ENCODE measurements around the gene TTLL4.

Gene TTLL4, protein sequence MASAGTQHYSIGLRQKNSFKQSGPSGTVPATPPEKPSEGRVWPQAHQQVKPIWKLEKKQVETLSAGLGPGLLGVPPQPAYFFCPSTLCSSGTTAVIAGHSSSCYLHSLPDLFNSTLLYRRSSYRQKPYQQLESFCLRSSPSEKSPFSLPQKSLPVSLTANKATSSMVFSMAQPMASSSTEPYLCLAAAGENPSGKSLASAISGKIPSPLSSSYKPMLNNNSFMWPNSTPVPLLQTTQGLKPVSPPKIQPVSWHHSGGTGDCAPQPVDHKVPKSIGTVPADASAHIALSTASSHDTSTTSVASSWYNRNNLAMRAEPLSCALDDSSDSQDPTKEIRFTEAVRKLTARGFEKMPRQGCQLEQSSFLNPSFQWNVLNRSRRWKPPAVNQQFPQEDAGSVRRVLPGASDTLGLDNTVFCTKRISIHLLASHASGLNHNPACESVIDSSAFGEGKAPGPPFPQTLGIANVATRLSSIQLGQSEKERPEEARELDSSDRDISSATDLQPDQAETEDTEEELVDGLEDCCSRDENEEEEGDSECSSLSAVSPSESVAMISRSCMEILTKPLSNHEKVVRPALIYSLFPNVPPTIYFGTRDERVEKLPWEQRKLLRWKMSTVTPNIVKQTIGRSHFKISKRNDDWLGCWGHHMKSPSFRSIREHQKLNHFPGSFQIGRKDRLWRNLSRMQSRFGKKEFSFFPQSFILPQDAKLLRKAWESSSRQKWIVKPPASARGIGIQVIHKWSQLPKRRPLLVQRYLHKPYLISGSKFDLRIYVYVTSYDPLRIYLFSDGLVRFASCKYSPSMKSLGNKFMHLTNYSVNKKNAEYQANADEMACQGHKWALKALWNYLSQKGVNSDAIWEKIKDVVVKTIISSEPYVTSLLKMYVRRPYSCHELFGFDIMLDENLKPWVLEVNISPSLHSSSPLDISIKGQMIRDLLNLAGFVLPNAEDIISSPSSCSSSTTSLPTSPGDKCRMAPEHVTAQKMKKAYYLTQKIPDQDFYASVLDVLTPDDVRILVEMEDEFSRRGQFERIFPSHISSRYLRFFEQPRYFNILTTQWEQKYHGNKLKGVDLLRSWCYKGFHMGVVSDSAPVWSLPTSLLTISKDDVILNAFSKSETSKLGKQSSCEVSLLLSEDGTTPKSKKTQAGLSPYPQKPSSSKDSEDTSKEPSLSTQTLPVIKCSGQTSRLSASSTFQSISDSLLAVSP

DNA sequence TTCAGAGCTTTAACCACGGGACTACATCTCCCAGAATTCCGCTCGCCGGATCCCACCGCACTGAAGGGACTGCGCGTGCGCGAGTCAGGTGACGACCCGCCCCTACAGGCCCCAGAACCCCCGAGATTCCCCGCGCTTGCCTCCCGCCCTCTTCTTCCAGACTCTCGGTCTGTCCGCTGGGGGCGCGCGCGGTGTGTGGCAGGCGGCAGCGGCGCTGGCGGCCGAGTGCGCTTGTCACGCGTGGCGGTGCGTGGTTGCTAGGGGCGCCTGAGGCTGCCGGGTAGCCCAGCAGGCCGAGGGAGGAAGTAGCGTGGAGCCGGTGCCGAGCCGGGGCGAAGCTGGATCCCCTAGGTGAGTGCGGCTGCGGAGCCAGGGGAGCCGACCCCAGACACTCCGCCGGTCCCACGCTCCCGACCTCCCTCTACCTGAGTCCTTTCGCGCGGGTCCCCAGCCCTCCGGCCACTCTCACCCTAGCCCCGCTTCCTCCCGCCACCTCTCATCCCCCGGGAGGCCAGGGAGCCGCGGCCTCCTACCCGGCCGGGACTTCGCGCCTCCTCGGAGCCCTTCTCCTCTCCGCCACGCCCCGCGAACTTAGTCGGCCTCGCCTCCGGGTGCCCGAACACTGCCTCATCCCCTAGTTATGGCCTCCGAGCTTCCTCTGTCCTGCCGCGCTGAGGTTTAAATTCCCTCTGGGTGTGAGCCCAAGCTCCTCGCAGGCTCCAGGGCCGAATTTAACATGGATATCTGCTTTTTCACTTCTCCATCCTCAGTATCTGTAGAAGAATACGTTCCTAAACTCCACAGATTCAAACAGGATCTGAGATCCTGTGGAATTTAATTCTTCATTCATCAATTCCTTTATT lies at the start of gene TTLL4:
Gene TTLL4, plus strand, starts transcription at position 149 of the 863 bp plus-strand sequence. CDS start 26,842 bp downstream, outside the sequence.
- peak; percentile 95 for DNase-seq (ENCODE audit: low read depth)

DNA sequence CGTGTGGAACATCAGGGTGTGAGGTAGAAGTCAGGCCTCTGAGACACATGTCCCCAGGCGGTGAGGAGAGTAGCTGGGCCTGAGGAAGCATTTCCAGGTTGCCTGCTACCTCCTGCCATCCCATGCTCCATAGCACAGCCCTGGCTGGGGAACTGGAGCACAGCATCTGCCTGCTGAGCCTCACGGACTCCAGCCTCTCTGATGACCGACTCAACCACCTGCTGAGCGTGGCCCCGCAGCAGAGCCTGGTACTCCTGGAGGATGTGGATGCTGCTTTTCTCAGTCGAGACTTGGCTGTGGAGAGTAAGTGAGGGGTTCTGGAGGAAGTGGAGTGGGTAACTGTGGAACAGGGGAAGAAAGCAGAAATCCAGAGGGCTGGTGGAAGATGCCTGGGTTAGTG lies 48.3 kb upstream of the TTLL4 start:
- no peak for DNase-seq (ENCODE audit: low read depth)

DNA sequence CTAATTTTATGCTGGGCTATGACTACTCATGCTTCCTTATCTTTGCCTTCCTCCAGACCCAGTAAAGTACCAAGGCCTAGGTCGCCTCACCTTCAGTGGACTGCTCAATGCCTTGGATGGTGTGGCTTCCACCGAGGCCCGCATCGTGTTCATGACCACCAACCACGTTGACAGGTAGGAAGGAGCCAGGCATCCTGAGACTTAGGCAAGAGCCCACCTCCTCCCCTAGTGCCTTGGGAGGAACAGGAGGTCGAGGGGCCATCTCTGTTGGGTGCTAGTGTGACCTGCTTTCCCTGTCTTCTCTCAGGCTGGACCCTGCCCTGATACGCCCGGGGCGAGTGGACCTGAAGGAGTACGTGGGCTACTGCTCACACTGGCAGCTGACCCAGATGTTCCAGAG lies 47.8 kb upstream of the TTLL4 start:
- DNase-seq (ENCODE audit: low read depth): no peak

DNA sequence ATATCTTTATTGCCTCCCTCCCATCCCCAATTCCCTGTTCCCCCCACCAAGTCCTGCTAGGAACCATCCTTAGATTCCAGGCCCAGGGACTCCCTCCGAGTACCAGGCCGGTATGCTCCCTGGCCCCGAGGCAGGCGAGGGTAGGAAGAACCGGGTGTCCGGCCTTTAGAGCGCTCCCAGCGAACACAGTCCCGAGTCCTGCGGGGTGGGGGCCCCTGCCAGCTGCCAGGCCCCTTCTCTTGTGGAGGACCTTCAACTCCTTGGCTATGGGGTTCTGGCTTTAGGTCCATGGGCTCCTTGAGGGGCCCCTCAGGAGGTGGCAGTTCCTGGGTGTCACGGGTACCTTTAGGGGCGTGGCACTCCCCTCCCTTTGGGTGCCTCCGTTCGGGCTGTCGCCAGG lies 46.7 kb upstream of the TTLL4 start:
- DNase-seq (ENCODE audit: low read depth): no peak

DNA sequence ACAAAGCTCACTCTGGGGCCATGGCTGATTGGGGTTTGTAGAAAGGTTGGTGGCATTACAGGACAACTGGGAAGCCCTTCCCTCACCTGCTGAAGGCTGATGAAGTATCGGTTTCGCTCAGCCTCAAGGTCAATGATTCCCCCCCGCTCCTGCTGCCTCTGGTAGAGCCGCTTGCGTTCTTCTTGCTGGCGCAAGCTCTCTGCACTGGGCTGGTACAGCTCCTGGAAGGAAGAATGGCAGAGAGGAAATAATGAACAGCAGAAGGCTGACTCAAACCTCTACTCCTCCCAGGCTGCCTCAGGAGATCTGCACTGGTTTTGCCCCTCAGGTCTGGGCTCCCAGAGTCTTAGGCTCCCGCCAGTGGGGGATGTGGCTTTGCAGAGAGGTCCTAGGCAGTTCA lies 46.0 kb upstream of the TTLL4 start:
- DNase-seq (ENCODE audit: low read depth): no peak

DNA sequence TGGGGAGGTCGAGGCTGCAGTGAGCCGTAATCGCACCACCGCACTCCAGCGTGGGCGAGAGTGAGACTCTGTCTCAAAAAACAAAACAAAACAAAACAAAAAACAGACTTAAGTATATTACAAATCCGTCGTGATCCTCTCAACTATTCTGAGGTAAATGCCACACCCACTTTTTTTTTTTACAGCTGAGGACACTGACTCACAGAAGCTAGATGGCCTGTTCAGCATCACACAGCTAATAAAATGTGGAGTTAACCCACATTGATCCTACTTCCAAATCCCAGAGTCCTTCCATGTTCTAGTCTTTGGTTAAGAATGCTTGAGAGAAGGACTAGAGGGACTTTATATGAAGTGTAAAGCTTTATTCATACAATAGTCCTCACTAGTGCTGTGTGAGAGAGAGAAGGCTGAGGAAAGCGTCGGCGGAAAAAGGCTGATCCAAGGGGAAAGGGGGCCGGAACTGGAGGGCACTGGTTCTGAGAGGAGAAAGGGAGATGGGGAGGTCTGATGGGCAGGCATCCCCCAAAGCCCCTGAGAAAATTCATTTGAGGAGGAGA lies 39.5 kb upstream of the TTLL4 start:
- DNase-seq (ENCODE audit: low read depth): peak; percentile 39

DNA sequence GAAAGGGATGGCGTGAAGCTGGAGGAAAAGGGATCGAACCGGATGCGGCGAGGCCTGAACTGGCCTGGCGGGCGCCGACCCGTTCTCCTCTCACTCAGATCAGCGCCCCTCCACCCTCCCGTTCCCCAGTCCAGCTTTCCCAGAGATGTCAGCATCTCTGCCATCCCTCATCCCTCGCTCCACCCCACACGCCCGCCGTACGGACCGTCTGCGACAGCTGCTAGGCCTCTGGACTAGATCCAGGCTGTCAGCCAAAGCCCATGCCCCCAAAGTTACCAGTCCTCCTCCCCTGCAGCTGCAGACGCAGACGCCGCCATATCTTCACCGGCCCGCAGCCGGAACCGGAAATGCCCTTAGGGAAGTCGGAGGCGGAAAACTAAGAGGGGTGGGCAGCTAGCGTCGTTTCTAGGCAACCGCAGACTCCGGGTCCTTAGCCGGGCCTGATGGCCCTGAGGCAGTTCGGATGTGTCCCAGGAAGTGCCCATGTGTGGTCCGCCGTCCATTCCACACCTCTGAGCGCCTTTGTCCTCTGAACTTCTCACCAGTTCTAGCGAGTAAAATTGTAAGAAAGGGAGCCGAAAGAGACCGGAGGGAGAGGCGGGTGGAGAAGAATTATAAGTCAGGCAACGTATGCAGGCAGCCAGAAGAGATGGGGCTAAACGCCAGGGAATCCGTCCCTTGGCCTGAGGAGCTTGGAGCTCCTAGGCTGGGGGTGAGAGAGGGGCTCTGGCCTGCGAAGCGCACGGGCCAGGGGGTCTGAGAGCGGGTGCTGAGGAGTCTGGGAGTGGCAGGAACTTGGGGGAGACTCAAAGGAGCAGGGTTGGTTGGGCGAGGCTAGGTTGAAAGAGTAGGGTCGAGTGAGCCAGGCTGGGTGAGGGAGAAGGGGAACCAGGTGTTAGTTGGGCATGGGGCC lies 38.7 kb upstream of the TTLL4 start, which contains the start of the genes RNF25 and STK36:
Gene RNF25, minus strand, starts transcription at position 349 of the 913 bp plus-strand sequence. Its CDS starts 32 bp downstream, at position 317.
Gene STK36, plus strand, starts transcription at position 433 of the 913 bp plus-strand sequence. CDS start 744 bp downstream, outside the sequence.
- DNase-seq (ENCODE audit: low read depth): peak; percentile 93

DNA sequence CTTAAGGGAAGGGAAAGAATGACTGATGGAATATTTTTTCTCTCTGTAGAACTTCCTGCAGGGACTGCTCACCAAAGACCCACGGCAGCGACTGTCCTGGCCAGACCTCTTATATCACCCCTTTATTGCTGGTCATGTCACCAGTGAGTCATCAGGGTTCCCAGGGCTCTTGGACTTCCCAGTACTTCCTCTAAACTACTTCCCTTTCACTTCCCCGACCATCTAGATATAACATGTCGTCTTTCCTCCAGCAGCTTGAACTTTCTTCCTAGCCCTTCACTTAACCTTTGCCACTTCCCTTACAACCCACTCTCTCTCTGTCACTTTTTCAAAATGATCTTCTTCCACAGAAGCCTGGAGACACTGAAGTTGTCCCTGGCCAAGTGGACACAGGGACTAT lies 31.5 kb upstream of the TTLL4 start:
- DNase-seq (ENCODE audit: low read depth): no peak

DNA sequence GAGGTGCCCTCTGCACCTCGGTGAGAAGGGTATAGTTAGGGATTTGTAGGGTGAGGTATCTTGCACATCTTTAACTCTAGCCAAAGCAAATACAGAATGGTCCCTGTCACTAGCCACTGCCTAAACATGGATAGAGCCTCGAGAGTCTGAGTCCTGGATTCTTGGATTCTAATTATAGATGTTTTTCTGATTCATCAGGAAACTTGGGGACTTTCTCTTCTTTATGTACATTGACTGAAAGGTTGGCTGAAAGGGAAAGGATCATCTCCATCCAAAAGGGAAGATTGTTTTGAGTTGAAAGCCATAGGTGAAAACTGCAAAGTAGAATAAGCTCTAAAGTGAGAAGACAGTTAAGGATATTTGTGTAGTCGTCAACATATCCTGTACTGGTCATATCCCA lies 30.6 kb upstream of the TTLL4 start:
- DNase-seq (ENCODE audit: low read depth): no peak

DNA sequence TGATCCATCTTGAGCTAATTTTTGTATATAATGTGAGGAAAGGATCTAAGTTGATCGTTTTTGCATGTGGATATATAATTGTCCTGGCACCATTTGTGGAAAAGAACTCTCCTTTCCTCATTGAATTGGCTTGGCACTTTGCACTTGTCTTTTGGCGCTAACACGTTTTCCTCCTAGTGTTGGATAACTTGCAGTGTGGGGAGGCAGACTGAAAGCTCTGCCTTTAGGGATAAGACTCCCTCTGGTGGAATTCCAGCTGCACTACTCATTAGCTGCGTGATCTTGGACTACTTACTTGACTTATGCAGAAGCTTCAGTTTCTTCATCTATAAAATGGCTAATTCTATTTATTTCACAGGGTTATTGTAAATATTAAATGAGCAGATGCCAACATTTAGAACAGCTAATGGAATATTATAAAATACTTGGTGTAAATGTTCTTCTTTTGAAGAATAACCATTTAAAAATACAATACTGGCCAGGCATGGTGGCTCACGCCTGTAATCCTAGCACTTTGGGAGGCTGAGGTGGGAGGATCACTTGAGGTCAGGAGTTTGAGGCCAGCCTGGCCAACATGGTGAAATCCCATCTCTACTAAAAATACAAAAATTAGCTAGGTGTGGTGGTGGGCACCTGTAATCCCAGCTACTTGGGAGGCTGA lies 23.1 kb upstream of the TTLL4 start:
- peak; percentile 83 for DNase-seq (ENCODE audit: low read depth)

DNA sequence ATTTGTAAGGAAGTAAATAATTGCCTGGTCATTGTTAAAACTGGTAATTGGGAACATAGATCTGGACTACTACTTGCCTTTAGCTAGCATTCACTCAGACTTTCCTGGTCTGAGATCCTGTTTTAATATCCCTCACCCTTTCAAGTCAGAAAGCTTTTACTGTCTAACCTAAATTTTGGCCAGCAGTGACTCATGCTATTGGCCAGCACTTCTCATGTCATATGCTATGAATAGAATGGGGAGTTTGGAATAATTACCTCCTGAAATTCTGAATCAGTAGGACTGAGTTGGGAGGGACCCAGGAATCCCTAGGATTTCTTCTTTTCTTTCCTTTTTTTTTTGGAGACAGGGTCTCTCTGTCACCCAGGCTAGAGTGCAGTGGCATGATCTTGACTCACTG lies 19.4 kb upstream of the TTLL4 start:
- peak; percentile 21 for DNase-seq (ENCODE audit: low read depth)

DNA sequence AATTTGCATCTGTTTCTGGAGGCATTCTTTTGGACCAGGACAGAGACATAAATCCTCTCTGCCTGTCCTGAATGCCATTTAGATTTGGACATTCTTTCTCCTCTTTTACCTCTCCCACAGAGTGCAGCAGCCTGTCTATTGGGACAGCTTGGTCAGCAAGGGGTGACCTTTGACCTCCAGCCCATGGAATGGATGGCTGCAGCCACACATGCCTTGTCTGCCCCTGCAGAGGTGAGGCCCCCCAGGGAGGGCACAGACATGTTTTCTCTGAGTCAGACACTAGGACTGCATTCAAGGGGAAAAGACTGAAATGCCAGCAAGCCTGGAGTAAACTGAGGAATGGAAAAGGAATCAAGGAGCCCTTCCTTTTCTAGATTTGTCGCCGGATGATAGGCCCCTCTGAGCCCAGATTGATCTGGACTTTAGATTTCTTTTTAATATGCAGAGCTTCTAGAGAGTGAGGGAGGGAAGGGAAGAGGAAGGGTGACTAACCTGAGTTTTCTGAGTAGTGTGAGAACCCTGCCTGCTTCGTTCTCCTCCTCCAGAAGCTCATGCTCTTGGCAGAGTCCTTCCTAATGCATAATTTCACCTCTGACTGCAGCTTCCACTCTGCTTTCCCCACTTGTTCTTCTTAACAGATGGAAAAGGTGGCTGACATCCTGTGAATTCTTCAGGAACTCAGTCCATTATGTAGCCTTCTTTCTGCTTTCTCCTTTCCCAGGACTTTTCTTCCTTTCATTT lies 16.1 kb upstream of the TTLL4 start:
- peak; percentile 54 for DNase-seq (ENCODE audit: low read depth)

DNA sequence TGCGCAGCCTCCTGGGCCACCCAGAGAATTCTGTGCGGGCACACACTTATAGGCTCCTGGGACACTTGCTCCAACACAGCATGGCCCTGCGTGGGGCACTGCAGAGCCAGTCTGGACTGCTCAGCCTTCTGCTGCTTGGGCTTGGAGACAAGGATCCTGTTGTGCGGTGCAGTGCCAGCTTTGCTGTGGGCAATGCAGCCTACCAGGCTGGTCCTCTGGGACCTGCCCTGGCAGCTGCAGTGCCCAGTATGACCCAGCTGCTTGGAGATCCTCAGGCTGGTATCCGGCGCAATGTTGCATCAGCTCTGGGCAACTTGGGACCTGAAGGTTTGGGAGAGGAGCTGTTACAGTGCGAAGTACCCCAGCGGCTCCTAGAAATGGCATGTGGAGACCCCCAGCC lies 11.8 kb upstream of the TTLL4 start:
- no peak for DNase-seq (ENCODE audit: low read depth)

DNA sequence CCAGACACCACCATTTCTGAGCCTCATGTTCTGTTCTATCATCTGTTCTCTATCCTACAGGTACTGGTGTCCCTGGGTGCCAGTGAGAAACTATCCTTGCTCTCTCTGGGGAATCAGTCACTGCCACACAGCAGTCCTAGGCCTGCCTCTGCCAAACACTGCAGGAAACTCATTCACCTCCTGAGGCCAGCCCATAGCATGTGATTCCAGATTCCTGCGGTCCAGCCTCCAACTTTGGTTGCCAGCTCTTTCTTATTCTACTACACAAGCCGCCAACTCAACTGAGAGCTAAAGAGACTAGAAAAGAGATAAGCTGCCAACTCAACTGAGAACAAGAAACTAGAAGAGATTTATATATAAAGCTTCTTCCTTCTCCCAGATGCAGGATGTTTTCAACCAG lies 8.8 kb upstream of the TTLL4 start:
- no peak for DNase-seq (ENCODE audit: low read depth)

DNA sequence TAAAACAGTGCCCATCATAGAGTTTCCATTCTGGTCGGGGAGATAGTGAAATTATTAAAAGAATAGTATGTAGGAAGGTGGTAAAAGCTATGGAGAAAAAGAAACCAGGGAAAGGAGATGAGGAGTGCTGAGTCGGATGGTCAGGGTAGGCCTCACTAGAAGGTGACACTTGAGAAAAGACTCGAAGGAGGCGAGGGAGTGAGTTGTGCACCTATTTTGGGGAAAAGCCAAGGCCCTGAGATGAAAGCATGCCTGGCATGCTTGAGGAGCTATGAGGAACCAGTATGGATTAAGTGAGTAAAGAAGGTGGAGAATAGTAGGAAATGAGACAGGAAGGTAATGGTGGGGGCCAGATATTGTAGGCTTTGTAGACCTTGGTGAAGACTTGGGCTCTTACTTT lies 7.3 kb upstream of the TTLL4 start:
- no peak for DNase-seq (ENCODE audit: low read depth)

DNA sequence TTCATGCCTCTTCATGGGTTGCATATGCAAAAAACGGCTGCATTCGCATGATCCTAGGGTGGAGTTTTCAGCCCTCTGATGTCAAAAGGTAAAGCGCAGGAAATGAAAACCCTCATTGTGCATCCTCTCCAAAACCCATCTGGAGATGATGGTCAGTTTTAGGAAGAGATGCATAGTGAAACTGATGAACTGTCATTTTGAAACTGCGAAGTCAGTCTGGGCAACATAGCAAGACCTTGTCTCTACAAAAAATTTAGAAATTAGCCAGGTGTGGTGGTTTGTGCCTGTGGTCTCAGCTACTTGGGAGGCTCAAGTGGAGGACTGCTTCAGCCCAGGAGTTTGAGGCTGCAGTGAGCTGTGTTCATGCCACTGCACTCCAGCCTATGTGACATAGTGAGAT lies 2.5 kb upstream of the TTLL4 start:
- no peak for DNase-seq (ENCODE audit: low read depth)

DNA sequence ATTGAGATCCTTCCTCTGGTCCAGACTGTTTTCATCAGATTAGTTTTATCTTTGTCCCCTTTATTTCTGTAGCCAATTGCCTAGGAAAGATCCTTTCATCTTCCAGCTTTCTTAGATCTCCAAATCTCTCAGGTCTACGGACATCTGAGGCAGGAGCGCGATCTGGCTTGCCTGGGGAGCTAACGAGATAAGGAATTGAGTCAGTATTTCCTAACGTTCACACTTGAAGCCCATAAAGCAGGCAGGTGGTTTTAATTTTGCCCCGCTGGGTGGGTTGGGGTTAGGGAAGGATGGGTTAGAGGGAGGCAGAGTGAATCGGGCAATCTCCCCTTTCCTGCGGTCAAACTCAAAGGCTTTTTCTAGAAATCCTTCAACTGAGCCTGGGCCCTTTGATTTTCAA lies 727 bp upstream of the TTLL4 start:
- DNase-seq (ENCODE audit: low read depth): no peak

DNA sequence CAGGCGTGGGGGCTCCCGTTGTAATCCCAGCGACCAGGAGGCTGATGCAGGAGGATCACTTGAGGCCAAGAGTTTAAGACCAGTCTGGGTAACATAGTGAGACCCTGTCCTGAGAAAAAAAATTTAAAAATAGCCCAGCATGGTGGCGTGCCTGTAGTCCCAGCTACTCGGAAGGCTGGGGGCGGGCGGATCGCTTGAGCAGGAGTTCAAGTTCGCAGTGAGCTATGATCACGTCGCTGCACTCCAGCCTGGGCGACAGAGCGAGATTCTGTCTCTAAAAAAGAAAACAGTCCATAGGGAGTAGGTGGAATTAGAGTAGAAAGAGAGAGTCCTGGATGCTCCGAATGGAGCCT lies 325 bp upstream of the TTLL4 start:
- DNase-seq (ENCODE audit: low read depth): no peak

DNA sequence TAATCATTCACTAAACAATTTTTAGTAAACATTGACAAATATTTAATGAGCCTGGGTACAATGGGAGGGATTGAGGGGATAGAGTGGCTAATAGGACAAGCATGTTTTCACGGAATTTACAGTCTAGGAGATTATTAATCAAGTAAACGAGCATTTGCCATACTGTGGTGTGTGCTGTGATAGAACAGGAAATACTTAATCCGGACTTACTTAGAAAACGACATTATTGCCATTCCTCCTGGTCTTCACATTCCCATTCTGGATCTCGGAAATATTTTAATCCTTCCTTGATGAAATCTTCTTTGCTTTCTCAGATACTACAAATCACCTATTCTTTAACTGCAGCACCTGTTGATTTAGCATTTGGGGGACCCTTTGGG lies 905 bp downstream of the TTLL4 start:
- DNase-seq (ENCODE audit: low read depth): peak; percentile 28

All from iris pigment epithelial cell (primary cell).